Subcutaneous abdominal adipose tissue (tissue), 5 donors: ENCODE results near the gene PDE6B.
"Not testable (repeated sequence)": the region's sequence is repeated elsewhere in the genome, so short reads cannot be mapped to it uniquely, and the experiment has no call there.

Experiments used
- H3K27ac ChIP-seq: one replicate; pipeline ENCODE4 v1.7.0; 2013; ENCODE audit warnings: low read depth, mild to moderate bottlenecking, inconsistent platforms, low read length, moderate library complexity
- H3K27me3 ChIP-seq, 5 donors: one replicate each; pipeline ENCODE4 v1.7.0; 2013; ENCODE audit warnings: low read length in 5 of 5, inconsistent platforms in 1 of 5; ENCODE audit not compliant: control insufficient read depth in 5 of 5, insufficient read depth in 4 of 5
- H3K36me3 ChIP-seq, 5 donors: one replicate each; pipeline ENCODE4 v1.7.0; 2013; ENCODE audit warnings: low read length in 5 of 5; ENCODE audit not compliant: control insufficient read depth in 5 of 5, insufficient read depth in 5 of 5
- H3K4me1 ChIP-seq, 5 donors: one replicate each; pipeline ENCODE4 v1.7.0; 2013; ENCODE audit warnings: low read length in 5 of 5, mild to moderate bottlenecking in 3 of 5, moderate library complexity in 1 of 5; ENCODE audit not compliant: control insufficient read depth in 5 of 5, insufficient read depth in 5 of 5
- H3K4me3 ChIP-seq, 5 donors: one replicate each; pipeline ENCODE4 v1.7.0; 2013; ENCODE audit warnings: low read length in 5 of 5, low read depth in 1 of 5
- H3K9ac ChIP-seq, 5 donors: one replicate each; pipeline ENCODE4 v1.7.0; 2013; ENCODE audit warnings: low read length in 5 of 5, mild to moderate bottlenecking in 4 of 5, moderate library complexity in 3 of 5
- H3K9me3 ChIP-seq, 5 donors: one replicate each; pipeline ENCODE4 v1.7.0; 2013; ENCODE audit warnings: low read length in 5 of 5; ENCODE audit not compliant: control insufficient read depth in 5 of 5
- donor health status: healthy.
- donor health status: healthy.
- donor health status: healthy.
- donor health status: healthy.
- donor health status: healthy.

Gene PDE6B

DNA sequence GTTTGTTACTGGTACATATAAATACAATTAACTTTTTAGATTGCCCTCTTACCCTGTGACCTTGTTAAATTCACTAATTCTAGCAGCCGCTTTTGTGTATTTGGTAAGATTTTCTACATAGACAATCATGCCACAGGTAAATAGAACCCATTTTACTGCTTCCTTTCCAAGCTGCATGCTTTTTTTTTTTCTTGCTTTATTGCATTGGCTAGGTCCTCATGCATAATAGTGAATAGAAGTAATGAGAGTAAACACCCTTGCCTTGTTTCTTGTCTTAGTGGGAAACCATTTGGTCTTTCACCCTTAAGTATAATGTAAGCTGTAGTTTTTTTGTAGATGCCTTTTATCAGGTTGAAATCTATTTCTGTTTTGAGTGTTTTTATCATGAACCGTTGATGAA, 41.6 kb upstream of the PDE6B start:
- Histone ChIP-seq H3K4me1 (no peaks in the 10 kb centered on the region), H3K9ac (no peak overlapping the region), H3K4me3 (no peak overlapping the region), H3K36me3 (no peaks in the 10 kb centered on the region), H3K27me3 (peaks cover 11 to 26% (median 15%) of the 10 kb centered on the region in 5 donors), H3K27ac (no peak overlapping the region), H3K9me3 (peaks cover 5 to 26% (median 12%) of the 10 kb centered on the region in 5 donors)

DNA sequence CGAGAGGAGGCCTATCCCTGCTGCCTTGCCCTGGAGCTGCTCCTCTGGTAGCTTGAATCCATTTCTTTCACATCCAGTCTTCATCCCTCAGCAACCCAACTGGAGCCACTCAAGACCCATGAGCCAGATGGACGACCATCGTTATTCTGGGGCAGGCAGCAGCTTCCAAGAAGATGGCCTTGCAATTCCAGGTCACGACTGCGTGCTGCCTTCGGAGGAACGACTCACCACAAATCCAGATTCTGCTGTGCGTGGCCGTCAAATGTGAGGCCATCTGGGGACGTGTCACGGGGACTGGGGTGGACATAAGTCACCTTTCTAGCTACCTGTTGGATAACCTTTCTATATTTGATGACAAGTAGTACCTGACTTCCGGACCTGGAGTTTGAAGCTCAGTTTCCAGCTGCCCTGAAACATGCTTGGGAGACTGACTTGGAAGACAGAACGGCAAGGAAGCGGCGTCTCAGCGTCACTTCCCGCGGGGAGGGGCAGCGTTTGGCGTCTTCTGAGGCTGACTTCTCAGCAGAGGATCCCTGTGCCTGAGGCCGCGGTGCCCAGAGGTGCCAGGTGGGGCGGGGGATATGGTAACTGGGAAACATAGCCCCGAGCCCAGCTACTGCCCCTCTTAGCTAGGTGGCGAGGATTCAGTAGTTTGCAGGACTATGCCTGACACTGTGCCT, 37.6 kb upstream of the PDE6B start:
- H3K36me3 ChIP-seq, result no peaks in the 10 kb centered on the region
- H3K4me3 ChIP-seq, result no peak overlapping the region
- H3K27ac ChIP-seq, result no peak overlapping the region
- H3K9ac ChIP-seq, result no peak overlapping the region
- no peaks in the 10 kb centered on the region for H3K4me1 ChIP-seq
- peaks cover 5 to 26% (median 12%) of the 10 kb centered on the region in 5 donors for H3K9me3 ChIP-seq
- H3K27me3 ChIP-seq, result peaks cover 0 to 14% (median 0%) of the 10 kb centered on the region in 5 donors

DNA sequence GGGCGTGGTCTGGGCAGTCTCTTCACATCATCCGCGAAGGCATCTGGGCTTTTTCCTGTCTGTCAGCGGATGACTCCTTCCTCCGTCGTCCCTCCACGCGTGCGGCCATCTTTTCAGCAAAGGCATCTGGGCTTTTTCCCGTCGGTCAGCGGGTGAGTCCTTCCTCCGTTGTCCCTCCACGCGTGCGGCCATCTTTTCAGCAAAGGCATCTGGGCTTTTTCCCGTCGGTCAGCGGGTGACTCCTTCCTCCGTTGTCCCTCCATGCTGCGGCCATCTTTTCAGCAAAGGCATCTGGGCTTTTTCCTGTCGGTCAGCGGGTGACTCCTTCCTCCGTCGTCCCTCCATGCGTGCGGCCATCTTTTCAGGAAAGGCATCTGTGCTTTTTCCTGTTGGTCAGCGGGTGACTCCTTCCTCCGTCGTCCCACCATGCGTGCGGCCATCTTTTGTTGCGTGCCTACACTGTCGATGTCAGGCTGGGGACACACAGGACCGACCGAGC, 37.0 kb upstream of the PDE6B start:
- H3K9ac ChIP-seq, result no peak overlapping the region
- no peaks in the 10 kb centered on the region for H3K36me3 ChIP-seq
- peaks cover 0 to 14% (median 0%) of the 10 kb centered on the region in 5 donors for H3K27me3 ChIP-seq
- no peak overlapping the region for H3K4me3 ChIP-seq
- H3K9me3 ChIP-seq, result peaks cover 5 to 22% (median 12%) of the 10 kb centered on the region in 5 donors
- no peak overlapping the region for H3K27ac ChIP-seq
- no peaks in the 10 kb centered on the region for H3K4me1 ChIP-seq

DNA sequence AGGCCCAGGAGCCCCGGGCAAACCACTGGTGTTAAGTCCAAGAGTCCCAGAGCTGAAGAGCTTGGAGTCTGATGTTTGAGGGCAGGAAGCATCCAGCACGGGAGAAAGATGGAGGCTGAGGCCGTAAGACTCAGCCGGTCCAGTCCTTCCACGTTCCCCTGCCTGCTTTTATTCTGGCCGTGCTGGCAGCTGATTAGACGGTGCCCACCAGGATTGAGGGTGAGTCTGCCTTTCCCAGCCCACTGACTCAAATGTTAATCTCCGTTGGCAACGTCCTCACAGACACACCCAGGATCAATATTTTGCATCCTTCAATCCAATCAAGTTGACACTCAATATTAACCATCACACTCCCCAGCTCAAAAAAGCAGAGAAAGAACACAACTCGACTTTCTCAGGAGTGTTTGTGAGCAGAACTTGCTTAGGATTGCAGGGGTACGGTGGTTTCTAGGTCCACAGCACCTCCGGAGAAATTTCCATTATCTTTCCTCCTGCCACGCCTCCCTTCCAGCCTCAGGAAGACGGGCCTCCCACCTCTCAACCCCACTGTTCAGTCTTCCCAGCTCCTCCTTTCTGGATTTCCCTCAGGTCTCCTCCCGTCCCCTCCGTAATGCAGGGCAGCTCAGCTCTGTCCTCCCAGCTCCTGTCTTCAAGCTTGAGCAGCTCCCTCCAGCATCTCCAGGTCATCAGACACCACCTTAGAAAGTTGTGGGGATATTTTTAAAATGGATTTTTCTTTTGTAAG, 36.0 kb upstream of the PDE6B start:
- no peak overlapping the region for H3K9ac ChIP-seq
- no peak overlapping the region for H3K27ac ChIP-seq
- H3K9me3 ChIP-seq, result peaks cover 2 to 20% (median 9%) of the 10 kb centered on the region in 5 donors
- H3K4me1 ChIP-seq, result no peaks in the 10 kb centered on the region
- H3K4me3 ChIP-seq, result no peak overlapping the region
- H3K36me3 ChIP-seq, result no peaks in the 10 kb centered on the region
- H3K27me3 ChIP-seq, result peaks cover 0 to 14% (median 0%) of the 10 kb centered on the region in 5 donors

DNA sequence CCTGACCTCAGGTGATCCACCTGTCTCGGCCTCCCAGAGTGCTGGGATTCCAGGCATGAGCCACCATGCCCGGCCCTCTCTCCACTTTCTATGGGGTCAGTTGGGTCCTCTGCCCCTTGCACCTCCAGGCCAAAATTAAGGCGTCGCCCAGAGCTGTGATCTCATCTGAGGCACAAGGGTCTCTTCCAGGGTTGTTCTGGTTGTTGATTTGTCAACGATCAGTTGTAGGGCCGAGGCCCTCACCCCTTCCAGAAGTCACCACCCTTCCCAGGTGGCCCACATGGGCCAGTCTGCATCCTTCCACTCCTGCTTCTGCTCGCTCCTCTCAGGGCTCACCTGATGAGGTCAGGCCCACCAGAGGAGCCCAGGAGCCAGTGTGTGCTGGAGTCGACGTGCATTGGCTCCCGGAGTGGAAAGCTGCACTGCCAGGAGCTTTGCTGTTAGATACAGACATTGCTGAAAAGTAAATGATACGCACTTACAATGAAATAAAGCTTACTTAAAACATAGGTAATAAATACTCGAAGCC, 35.0 kb upstream of the PDE6B start:
- no peak overlapping the region for H3K27ac ChIP-seq
- peaks cover 2 to 19% (median 8%) of the 10 kb centered on the region in 5 donors for H3K9me3 ChIP-seq
- no peak overlapping the region for H3K9ac ChIP-seq
- no peaks in the 10 kb centered on the region for H3K4me1 ChIP-seq
- H3K36me3 ChIP-seq, result no peaks in the 10 kb centered on the region
- H3K27me3 ChIP-seq, result peaks cover 0 to 14% (median 0%) of the 10 kb centered on the region in 5 donors
- H3K4me3 ChIP-seq, result no peak overlapping the region

DNA sequence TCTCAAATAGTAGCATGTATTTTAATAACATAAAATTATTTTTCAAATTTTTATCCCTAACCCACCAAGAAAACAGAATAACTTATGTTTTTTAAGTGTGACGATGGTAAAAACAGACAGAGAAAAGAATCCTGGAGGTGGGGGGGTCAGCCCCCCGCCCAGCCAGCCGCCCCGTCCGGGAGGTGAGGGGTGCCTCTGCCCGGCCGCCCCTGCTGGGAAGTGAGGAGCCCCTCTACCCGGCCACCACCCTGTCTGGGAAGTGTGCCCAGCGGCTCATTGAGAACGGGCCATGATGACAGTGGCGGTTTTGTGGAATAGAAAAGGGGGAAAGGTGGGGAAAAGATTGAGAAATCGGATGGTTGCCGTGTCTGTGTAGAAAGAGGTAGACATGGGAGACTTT, 33.2 kb upstream of the PDE6B start:
- H3K36me3 ChIP-seq, H3K9ac ChIP-seq, H3K4me3 ChIP-seq, H3K27ac ChIP-seq, H3K4me1 ChIP-seq: not testable (repeated sequence)
- Histone ChIP-seq H3K27me3 (peaks cover 0 to 13% (median 0%) of the 10 kb centered on the region in 5 donors), H3K9me3 (peaks cover 2 to 19% (median 8%) of the 10 kb centered on the region in 5 donors)

DNA sequence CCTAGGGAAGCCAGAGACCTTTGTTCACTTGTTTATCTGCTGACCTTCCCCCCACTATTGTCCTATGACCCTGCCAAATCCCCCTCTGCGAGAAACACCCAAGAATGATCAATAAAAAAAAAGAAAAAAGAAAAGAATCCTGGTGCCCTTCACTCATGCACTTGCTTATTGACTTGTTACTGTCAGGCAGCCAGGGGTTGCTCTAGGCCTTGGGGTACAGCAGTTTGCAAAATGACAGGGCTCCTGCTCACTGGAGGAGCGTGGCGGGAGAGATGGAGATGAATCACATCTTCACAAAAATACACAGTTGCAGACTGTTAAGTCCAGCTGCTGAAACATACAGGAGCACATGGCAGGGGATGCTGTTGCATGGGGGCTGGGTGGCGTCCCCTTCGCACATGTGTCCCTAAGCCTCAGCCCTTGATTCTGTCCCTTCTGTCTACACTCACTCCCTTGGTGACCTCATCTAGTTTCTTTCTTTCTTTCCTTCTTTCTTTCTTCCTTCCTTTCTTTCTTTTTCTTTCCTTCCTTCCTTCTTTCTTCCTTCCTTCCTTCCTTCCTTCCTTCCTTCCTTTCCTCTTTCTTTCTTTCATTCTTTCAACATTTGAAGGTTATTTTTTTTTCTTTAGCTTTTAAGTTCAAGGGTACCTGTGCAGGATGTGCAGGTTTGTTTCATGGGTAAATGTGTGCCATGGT, 32.4 kb upstream of the PDE6B start:
- Histone ChIP-seq H3K9ac (no peak overlapping the region), H3K27me3 (peaks cover 0 to 8% (median 0%) of the 10 kb centered on the region in 5 donors), H3K9me3 (peaks cover 2 to 14% (median 4%) of the 10 kb centered on the region in 5 donors), H3K36me3 (no peaks in the 10 kb centered on the region), H3K27ac (no peak overlapping the region), H3K4me3 (no peak overlapping the region), H3K4me1 (no peaks in the 10 kb centered on the region)

DNA sequence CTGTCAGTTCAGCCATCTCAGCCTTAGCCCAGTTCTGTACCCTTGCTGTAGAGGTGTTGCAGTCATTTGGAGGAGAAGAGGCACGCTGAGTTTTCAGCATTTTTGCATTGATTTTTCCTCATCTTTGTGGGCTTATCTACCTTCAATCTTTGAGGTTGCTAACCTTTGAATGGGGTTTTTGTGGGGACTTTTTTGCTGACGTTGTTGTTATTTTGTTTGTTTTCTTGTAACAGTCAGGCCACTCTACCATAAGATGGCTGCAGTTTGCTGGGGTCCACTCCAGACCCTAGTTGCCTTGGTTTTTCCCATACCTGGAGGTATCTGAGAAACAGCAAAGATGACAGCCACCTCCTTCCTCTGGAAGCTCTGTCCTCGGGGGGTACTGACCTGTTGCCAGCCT, 26.4 kb upstream of the PDE6B start:
- H3K9ac ChIP-seq, result no peak overlapping the region
- peaks cover 4 to 25% (median 9%) of the 10 kb centered on the region in 5 donors for H3K27me3 ChIP-seq
- H3K36me3 ChIP-seq, result no peaks in the 10 kb centered on the region
- no peak overlapping the region for H3K4me3 ChIP-seq
- H3K4me1 ChIP-seq, result no peaks in the 10 kb centered on the region
- no peak overlapping the region for H3K27ac ChIP-seq
- H3K9me3 ChIP-seq, result peaks cover 0 to 5% (median 0%) of the 10 kb centered on the region in 5 donors

DNA sequence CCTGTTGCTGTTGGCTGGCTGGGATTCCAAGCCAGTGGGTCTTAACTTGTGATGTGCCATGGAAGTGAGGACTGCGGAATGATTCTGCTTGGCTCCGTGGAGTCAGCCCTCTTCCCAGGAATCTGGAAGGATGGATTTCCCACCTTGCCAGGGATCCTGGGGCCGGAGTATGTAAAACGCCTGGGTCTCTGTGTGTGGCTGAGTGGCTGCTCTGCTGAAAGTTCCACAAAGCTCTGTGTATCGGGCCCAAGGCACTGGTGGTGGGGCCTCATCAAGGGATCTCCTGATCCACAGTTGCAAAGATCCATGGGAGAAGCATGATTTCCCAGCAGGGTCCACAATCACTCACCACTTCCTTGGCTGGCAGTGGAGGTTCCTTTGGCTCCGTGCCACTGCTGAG, 25.2 kb upstream of the PDE6B start:
- Histone ChIP-seq H3K9ac (no peak overlapping the region), H3K4me1 (no peaks in the 10 kb centered on the region), H3K36me3 (no peaks in the 10 kb centered on the region), H3K9me3 (no peaks in the 10 kb centered on the region), H3K27ac (no peak overlapping the region), H3K4me3 (no peak overlapping the region), H3K27me3 (peaks cover 4 to 25% (median 9%) of the 10 kb centered on the region in 5 donors)
